GM12873 (cell line): Measurements from ENCODE around the gene PRPF6.
A peak's percentile ranks its signal among the peaks of the same experiment; 100 is the strongest.

Experiments used
- CTCF ChIP-seq: IDR thresholded peaks from 2 replicates; pipeline ENCODE4 v1.5.1; 2012; ENCODE audit warnings: low read depth, mild to moderate bottlenecking, moderate library complexity, low read length, control low read depth; ENCODE audit not compliant: insufficient read depth; ENCODE audit errors: missing control alignments

PRPF6 gene

GRCh38 chr20:63978319-63979228, 2.4 kb upstream of the PRPF6 start:
- TF ChIP-seq CTCF: no peak

GRCh38 chr20:63979229-63979556, 1.7 kb upstream of the PRPF6 start:
- TF ChIP-seq CTCF: no peak

- peak; percentile 38 for TF ChIP-seq CTCF
Observed at GRCh38 chr20:63979557-63980316, 1.2 kb upstream of the PRPF6 start, which contains the start of gene SAMD10. SAMD10 (minus strand) TSS chr20:63979642; CDS start chr20:63979467, 175 bp downstream.

- no peak for TF ChIP-seq CTCF
Observed at GRCh38 chr20:63980317-63980805, 571 bp upstream of the PRPF6 start.

- TF ChIP-seq CTCF: no peak
Observed at GRCh38 chr20:63982937-63983336, 2.0 kb downstream of the PRPF6 start.

GRCh38 chr20:64000906-64001305, 20.0 kb downstream of the PRPF6 start:
- no peak for TF ChIP-seq CTCF

GRCh38 chr20:64001607-64002011, 20.7 kb downstream of the PRPF6 start:
- TF ChIP-seq CTCF: no peak
